Effector memory CD8-positive, alpha-beta T cell (primary cell): ENCODE measurements around the gene FANCF.
A peak's percentile ranks its signal among the peaks of the same experiment; 100 is the strongest.
"Not testable (repeated sequence)": the region's sequence is repeated elsewhere in the genome, so short reads cannot be mapped to it uniquely, and the experiment has no call there.

Experiments
- ATAC-seq: fragments of 150-1000 bp; cut with Tn5 transposase; replicated peaks from 2 replicates; pipeline ENCODE4 v1.10.0; 2021; ENCODE audit warnings: mild to moderate bottlenecking, moderate library complexity
- DNase-seq, 3 experiments: peaks; one replicate each; pipeline ENCODE4 v3.0.0; 2021
- H3K27ac Mint-ChIP-seq, 2 donors: one replicate each; pipeline ENCODE4 v1.8.0; 2022; ENCODE audit warnings: mild to moderate bottlenecking in 2 of 2, mixed read lengths in 2 of 2, moderate library complexity in 2 of 2
- H3K27me3 Mint-ChIP-seq, 2 donors: one replicate each; pipeline ENCODE4 v1.8.0; 2022; ENCODE audit warnings: mixed read lengths in 2 of 2
- H3K36me3 Mint-ChIP-seq: one replicate; pipeline ENCODE4 v1.8.0; 2022; ENCODE audit warnings: mild to moderate bottlenecking, moderate library complexity, mixed read lengths; ENCODE audit not compliant: insufficient read depth
- H3K4me1 Mint-ChIP-seq, 2 donors: one replicate each; pipeline ENCODE4 v1.8.0; 2022; ENCODE audit warnings: low read depth in 2 of 2, mixed read lengths in 2 of 2
- H3K4me3 Mint-ChIP-seq, 2 donors: one replicate each; pipeline ENCODE4 v1.8.0; 2022; ENCODE audit warnings: mild to moderate bottlenecking in 2 of 2, mixed read lengths in 2 of 2, moderate library complexity in 2 of 2
- H3K9me3 Mint-ChIP-seq, 2 donors: one replicate each; pipeline ENCODE4 v1.8.0; 2022; ENCODE audit warnings: mixed read lengths in 2 of 2
- total RNA-seq, 9 experiments: gene quantifications; one replicate each; lab custom pipeline; 2026; lab: John Stamatoyannopoulos, UW

The FANCF gene
- total RNA-seq, result 8.1 to 37.6 (median 25.8) reads per million in 9 experiments

- Mint-ChIP-seq H3K27me3 (no peaks in the 10 kb centered on the region), H3K4me1 (peaks cover 23 to 31% of the 10 kb centered on the region in 2 donors), H3K27ac (peak within 1 kb of the TSS; percentile 98 to 99), H3K4me3 (peak within 1 kb of the TSS; percentile 97 to 98), H3K9me3 (no peaks in the 10 kb centered on the region), H3K36me3 (peaks cover 20% of the 10 kb centered on the region)
- DNase-seq (peak; percentile 96 to 97 (median 97)), ATAC-seq (peak; percentile 91)
Measured at GRCh38 chr11:22625448-22626287, at the start of gene FANCF. Gene FANCF (minus strand): TSS chr11:22625823. CDS start chr11:22625810, 13 bp downstream.

GRCh38 chr11:22674470-22675439 lies 49.1 kb upstream of the FANCF start:
- H3K36me3 Mint-ChIP-seq, result no peaks in the 10 kb centered on the region
- DNase-seq (no peak), ATAC-seq (no peak)
- peaks cover 13 to 32% of the 10 kb centered on the region in 2 donors for H3K27me3 Mint-ChIP-seq
- no peak overlapping the region for H3K4me3 Mint-ChIP-seq
- H3K4me1 Mint-ChIP-seq, result no peaks in the 10 kb centered on the region
- no peak overlapping the region for H3K27ac Mint-ChIP-seq
- H3K9me3 Mint-ChIP-seq, result no peaks in the 10 kb centered on the region

- H3K27ac Mint-ChIP-seq, result no peak overlapping the region
- no peak for ATAC-seq
- DNase-seq, result no peak
Measured at GRCh38 chr11:22671751-22672150, 46.1 kb upstream of the FANCF start.

GRCh38 chr11:22670830-22671229 lies 45.2 kb upstream of the FANCF start:
- H3K36me3 Mint-ChIP-seq, result no peaks in the 10 kb centered on the region
- H3K4me1 Mint-ChIP-seq, result peaks cover 7 to 11% of the 10 kb centered on the region in 2 donors
- no peak for ATAC-seq
- H3K4me3 Mint-ChIP-seq, result no peak overlapping the region
- DNase-seq, result no peak
- no peak overlapping the region for H3K27ac Mint-ChIP-seq
- peaks cover 41 to 58% of the 10 kb centered on the region in 2 donors for H3K27me3 Mint-ChIP-seq
- no peaks in the 10 kb centered on the region for H3K9me3 Mint-ChIP-seq

More at GRCh38 chr11:22671751-22672150, 46.1 kb upstream of the FANCF start:
- peaks cover 2 to 5% of the 10 kb centered on the region in 2 donors for H3K4me1 Mint-ChIP-seq
- no peak overlapping the region for H3K4me3 Mint-ChIP-seq
- H3K27me3 Mint-ChIP-seq, result peaks cover 32 to 49% of the 10 kb centered on the region in 2 donors
- no peaks in the 10 kb centered on the region for H3K36me3 Mint-ChIP-seq
- H3K9me3 Mint-ChIP-seq, result no peaks in the 10 kb centered on the region

- DNase-seq (no peak), ATAC-seq (no peak)
- Mint-ChIP-seq H3K4me3 (no peak overlapping the region), H3K9me3 (no peaks in the 10 kb centered on the region), H3K36me3 (no peaks in the 10 kb centered on the region), H3K4me1 (peaks cover 7 to 12% of the 10 kb centered on the region in 2 donors), H3K27ac (no peak overlapping the region), H3K27me3 (peaks cover 53 to 70% of the 10 kb centered on the region in 2 donors)
Measured at GRCh38 chr11:22669368-22669767, 43.7 kb upstream of the FANCF start.

- H3K4me3 Mint-ChIP-seq, result no peak overlapping the region
- H3K4me1 Mint-ChIP-seq, result peaks cover 7 to 12% of the 10 kb centered on the region in 2 donors
- no peak for DNase-seq
- H3K27me3 Mint-ChIP-seq, result peaks cover 54 to 70% of the 10 kb centered on the region in 2 donors
- H3K36me3 Mint-ChIP-seq, result no peaks in the 10 kb centered on the region
- ATAC-seq, result no peak
- H3K27ac Mint-ChIP-seq, result no peak overlapping the region
- H3K9me3 Mint-ChIP-seq, result no peaks in the 10 kb centered on the region
Measured at GRCh38 chr11:22668005-22668796, 42.6 kb upstream of the FANCF start.

- DNase-seq (peak in 1 of 3 experiments; percentile 6), ATAC-seq (peak; percentile 47)
- H3K4me3 Mint-ChIP-seq, result peak overlapping the region; percentile 5 to 53
- H3K9me3 Mint-ChIP-seq, result no peaks in the 10 kb centered on the region
- peaks cover 54 to 63% of the 10 kb centered on the region in 2 donors for H3K27me3 Mint-ChIP-seq
- no peak overlapping the region for H3K27ac Mint-ChIP-seq
- H3K36me3 Mint-ChIP-seq, result no peaks in the 10 kb centered on the region
- H3K4me1 Mint-ChIP-seq, result peaks cover 7 to 12% of the 10 kb centered on the region in 2 donors
Measured at GRCh38 chr11:22666688-22667439, 41.2 kb upstream of the FANCF start.

GRCh38 chr11:22666325-22666687 lies 40.7 kb upstream of the FANCF start, which contains the start of gene GAS2:
Gene GAS2 (plus strand): TSS chr11:22666611. CDS start chr11:22674870, 8,259 bp downstream.
- no peak for DNase-seq
- H3K27me3 Mint-ChIP-seq, result peaks cover 49 to 59% of the 10 kb centered on the region in 2 donors
- no peaks in the 10 kb centered on the region for H3K9me3 Mint-ChIP-seq
- H3K27ac Mint-ChIP-seq, result no peak within 1 kb of the TSS
- H3K4me3 Mint-ChIP-seq, result peak within 1 kb of the TSS; percentile 5 to 53
- no peaks in the 10 kb centered on the region for H3K36me3 Mint-ChIP-seq
- no peak for ATAC-seq
- H3K4me1 Mint-ChIP-seq, result peaks cover 7 to 12% of the 10 kb centered on the region in 2 donors

GRCh38 chr11:22659783-22660182 lies 34.2 kb upstream of the FANCF start:
- H3K36me3 Mint-ChIP-seq, result no peaks in the 10 kb centered on the region
- H3K4me1 Mint-ChIP-seq, result peaks cover 14 to 25% of the 10 kb centered on the region in 2 donors
- DNase-seq (no peak), ATAC-seq (no peak)
- H3K9me3 Mint-ChIP-seq, result no peaks in the 10 kb centered on the region
- no peak overlapping the region for H3K27ac Mint-ChIP-seq
- no peak overlapping the region for H3K4me3 Mint-ChIP-seq
- peaks cover 1 to 11% of the 10 kb centered on the region in 2 donors for H3K27me3 Mint-ChIP-seq

GRCh38 chr11:22657101-22657694 lies 31.6 kb upstream of the FANCF start:
- H3K9me3 Mint-ChIP-seq, result no peaks in the 10 kb centered on the region
- no peaks in the 10 kb centered on the region for H3K27me3 Mint-ChIP-seq
- peak overlapping the region; percentile 73 to 82 for H3K27ac Mint-ChIP-seq
- DNase-seq (no peak), ATAC-seq (peak; percentile 98)
- H3K36me3 Mint-ChIP-seq, result no peaks in the 10 kb centered on the region
- H3K4me3 Mint-ChIP-seq, result peak overlapping the region in 1 of 2 donors; percentile 21
- peaks cover 14 to 30% of the 10 kb centered on the region in 2 donors for H3K4me1 Mint-ChIP-seq

- DNase-seq (no peak), ATAC-seq (no peak)
- Mint-ChIP-seq H3K9me3 (no peaks in the 10 kb centered on the region), H3K27ac (peak overlapping the region; percentile 73 to 82), H3K4me3 (no peak overlapping the region), H3K4me1 (peaks cover 14 to 30% of the 10 kb centered on the region in 2 donors), H3K36me3 (no peaks in the 10 kb centered on the region), H3K27me3 (no peaks in the 10 kb centered on the region)
Measured at GRCh38 chr11:22656130-22656529, 30.5 kb upstream of the FANCF start.

GRCh38 chr11:22652346-22652745 lies 26.7 kb upstream of the FANCF start:
- peaks cover 13 to 27% of the 10 kb centered on the region in 2 donors for H3K4me1 Mint-ChIP-seq
- not testable (repeated sequence) for H3K27ac Mint-ChIP-seq, H3K36me3 Mint-ChIP-seq, H3K9me3 Mint-ChIP-seq, H3K4me3 Mint-ChIP-seq, DNase-seq, H3K27me3 Mint-ChIP-seq, ATAC-seq
